Measurements from ENCODE around the gene ELP4.

- no peak for TF ChIP-seq POLR2A (IDR thresholded peaks at IDR 0.05)
- TF ChIP-seq CTCF (IDR thresholded peaks at IDR 0.05), result no peak
Measured at GRCh38 chr11:31805629-31806185, 296.1 kb downstream of the ELP4 start.
